Activated CD4-positive, alpha-beta T cell treated with anti-CD3 and anti-CD28 coated beads, Interleukin-10, Interleukin-2, amounts not matched to agents 100 ng/mL and 50 ng/mL, durations not matched to agents 16 hours and 8 hours (primary cell): ENCODE measurements around the gene SLC37A1.

ENCODE experiments used
- DNase-seq: peaks from one replicate; pipeline ENCODE4 v3.0.0-alpha.2; 2020

SLC37A1 gene

DNA sequence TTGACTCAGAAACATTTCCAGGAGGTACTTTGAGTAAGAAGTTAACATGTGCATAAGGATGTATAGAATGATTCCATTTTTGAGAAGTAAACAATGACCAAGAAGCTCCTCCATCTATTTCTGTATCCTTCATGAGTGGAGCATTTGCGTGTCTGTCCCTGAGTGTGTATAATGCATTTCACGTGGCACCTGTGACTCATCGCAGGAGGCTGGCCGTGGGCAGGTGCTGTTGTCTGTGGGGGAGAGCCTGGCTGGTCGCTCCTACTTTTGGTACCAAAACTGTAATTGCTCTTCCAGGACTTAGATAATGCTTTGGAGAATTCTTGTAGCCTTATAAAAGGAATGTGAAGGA is 16.5 kb downstream of the SLC37A1 start:
- DNase-seq = no peak

DNA sequence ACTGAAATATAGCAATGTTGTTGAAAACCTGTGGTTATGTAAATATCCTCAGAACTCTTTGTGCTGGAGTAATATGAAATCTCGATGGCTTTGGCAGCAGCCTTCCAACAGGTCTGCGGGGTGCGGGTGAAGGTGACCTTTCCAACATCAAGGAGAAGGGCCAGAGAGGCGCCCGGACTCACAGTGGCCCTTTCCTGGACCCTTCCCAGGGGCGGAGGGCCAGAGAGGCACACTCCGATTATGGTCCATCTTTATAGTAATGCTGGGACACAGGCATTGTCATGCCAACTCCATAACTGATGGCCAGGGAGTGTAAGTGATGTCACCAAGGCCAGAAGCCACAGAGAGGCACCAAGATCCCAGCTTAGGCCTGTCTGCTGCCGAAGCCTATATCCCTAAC is 18.1 kb downstream of the SLC37A1 start:
- no peak for DNase-seq

GRCh38 chr21:42532466-42533181 is 19.0 kb downstream of the SLC37A1 start:
- no peak for DNase-seq

GRCh38 chr21:42533306-42533962 is 19.8 kb downstream of the SLC37A1 start:
- no peak for DNase-seq

DNA sequence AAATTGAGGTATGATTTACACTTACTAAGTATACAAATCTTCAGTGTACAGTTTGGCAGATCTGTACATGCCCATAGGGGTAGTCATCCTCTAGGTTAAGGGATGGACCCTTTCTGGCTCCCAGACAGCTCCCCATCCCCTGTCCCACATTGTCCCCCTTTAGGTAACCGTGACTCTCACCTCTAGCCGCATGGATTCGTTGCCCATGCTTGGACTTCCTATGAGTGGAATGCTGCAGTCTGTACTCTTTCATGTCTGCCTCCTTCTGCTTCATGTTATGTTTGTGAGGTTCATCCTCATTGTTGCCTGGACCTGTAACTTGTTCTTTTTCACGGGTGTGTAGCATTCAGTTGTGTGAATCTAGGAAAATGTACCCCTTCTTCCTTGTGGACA is 20.3 kb downstream of the SLC37A1 start:
- no peak for DNase-seq

DNA sequence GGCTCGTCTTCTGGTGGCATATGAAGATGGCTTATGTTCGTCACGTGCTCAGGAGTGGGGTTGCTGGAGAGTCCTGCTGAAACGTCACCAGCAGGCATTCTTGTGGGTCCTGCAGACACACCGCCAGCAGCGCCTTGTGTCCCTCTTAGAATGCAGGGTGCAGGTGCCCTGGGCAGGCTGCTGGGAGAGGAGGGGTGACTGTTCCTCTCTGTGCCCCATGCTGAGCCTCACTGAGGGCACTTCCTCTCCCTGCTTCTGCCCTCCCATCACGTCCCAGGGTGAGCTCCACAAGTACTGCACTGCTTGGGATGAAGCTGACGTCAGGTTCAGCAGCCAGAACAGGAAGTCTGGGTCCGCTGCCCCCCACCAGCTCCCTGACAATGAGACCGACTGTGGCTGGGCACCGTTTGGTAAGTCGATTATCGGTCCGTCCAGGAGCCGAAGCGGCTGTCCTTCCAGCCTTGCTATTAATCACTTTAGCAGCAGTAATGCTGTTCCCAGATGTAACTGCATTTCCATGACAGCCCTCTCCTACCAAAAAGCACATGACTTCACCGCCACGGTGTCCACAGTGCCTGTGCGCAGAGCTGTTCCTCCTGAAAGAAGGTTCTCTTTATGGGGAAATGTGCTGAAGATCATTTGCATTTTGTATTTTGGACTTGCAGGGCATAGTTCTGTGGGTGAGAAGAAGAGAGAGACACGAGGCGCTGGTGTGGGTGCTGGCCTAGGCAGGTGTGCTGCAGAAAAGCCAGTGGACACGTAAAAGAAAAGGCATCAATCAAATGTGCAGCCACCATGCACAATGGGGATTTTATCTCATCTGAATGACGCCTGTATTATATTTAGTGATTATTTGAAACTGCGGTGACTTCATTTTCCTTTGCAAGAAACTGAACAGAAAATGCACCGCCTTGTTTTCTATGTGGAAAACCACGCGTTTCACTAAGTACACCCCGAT is 21.0 kb downstream of the SLC37A1 start:
- DNase-seq = no peak

DNA sequence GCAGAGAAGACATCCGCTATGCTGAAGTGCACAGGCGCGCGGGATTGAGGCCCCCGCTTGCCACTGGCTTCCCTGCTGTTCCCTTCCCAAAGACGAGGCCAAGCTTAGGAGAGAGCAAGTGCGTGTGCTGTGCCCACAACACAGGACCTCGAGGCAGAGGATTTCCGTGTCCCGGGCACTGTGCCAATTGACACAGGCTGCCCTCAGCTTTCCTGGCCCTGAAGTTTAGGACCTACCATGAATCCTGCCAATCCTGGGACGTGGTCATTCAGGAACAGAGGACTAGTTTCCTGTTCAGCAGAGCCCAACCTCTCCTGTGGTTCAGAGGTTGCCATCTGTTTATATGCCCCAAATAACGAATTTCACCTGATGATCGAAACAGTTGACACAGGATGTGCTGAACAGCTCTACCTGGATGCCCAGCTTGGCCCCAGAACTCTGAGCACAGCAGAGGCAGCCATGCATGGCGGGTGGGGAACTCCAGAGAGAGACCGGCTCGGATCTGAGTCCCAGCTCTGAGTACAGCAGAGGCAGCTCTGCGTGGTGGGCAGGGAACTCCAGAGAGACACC is 22.0 kb downstream of the SLC37A1 start:
- no peak for DNase-seq

- no peak for DNase-seq
Observed at GRCh38 chr21:42536601-42537000, 22.9 kb downstream of the SLC37A1 start.

GRCh38 chr21:42537106-42537742 is 23.6 kb downstream of the SLC37A1 start:
- DNase-seq = peak; percentile 35

DNA sequence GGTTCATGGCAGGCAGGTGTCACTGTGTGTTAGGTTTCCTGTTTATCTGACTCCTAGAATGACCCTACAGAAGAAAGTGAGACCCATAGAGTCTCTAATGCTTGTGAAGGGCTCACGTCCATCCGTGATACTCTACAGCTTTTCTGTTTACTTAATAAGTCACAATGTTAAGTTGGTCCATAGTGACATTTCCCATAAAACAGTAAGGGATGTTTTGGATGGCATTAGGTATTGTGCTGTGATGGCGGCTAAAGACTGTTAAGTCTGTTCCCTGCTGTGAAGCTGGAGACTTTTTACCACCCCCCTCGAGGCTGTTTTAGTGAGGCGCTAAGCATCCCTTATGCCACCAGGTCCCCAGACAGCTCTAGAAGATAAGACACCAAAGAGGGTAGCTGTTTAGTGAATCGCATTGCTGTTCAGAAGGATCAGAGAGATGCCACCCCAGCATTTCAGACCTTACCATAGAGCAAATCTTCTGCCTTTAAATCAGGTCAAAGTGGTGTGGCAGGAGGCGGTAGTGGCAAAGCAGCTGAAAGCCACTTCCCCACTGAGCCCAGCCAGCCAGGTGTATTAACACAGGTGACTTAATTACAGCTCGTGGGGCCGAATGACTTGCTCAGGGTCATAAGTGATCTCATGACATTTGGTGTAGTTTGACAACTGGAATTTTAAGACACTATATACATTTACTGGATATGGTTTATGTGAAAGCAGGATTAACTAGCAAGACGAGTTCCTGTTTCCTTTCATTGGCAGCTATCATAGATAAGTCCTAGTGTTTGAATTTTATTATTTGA is 25.0 kb downstream of the SLC37A1 start:
- no peak for DNase-seq

- DNase-seq = no peak
Observed at GRCh38 chr21:42539342-42539741, 25.7 kb downstream of the SLC37A1 start.

- DNase-seq = no peak
Observed at GRCh38 chr21:42539931-42540343, 26.3 kb downstream of the SLC37A1 start.

DNA sequence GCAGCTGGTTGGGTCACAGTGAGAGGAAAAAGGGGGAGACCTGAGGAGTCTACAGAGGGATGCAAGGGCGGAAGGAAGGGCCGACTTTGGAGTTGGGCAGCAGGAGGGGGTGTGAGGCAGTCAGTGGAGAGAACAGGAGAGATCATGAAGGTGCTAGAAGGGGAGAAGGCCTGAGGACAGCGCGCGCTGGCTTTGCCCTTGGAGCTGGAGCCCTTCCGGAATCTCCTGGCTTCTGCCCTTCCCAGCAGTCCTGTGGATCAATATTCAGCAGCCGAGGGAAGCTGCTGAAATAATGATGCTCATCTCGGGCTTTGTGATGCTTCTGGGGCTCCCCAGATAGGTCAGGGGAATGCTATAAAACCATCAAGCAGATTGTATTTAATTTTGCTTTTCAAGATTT is 26.7 kb downstream of the SLC37A1 start:
- no peak for DNase-seq

DNA sequence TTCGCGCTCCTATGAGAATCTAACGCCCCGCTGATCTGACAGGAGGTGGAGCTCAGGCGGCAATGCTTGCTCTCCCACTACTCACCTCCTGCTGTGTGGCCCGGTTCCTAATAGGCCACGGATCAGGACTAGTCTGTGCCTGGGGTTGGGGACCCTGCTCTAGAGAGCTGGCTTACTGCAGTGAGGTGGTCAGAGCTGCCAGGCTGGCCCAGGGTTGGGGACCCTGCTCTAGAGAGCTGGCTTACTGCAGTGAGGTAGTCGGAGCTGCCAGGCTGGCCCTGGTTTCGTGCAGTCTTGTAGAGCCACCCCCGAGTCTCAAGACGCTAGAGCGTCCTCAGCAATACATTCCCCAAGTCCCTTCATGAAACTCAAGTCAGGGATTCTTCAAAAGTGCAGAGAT is 27.5 kb downstream of the SLC37A1 start:
- no peak for DNase-seq

DNA sequence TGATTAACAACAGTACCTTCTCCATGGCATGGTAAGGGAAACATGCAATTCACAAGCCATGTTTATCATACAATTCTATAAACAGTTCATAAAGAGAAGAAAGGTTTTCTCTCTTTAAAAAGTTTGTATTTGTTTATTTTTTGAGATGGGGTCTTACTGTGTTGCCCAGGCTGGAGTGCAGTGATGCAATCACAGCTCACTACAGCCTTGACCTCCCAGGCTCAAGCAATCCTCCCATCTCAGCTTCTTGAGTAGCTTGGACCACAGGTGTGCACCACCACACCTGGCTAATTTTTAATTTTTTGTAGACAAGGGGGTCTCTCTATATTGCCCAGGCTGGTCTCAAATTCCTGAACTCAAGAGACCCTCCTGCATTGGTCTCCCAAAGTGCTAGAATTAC is 28.0 kb downstream of the SLC37A1 start:
- no peak for DNase-seq

GRCh38 chr21:42542196-42542595 is 28.5 kb downstream of the SLC37A1 start:
- no peak for DNase-seq

DNA sequence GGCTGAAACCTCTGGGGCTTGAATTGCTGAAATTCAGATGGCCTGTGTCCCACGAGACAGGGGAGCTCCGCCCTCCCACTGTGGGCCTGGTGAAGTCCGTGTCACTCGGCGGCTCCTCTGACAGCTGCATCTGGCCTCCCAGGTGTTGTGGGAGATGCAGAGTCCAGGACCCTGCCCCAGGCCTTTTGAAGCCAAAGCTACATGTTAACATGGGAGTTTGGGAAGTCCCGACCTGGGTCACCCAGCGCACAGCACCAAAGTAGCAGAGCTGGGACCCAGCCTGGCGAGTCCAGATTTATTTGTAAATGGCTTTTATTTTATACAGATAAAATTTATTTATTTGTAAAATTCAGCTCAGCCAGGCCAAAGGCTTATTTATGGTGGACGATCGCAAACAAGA is 28.9 kb downstream of the SLC37A1 start:
- no peak for DNase-seq

DNA sequence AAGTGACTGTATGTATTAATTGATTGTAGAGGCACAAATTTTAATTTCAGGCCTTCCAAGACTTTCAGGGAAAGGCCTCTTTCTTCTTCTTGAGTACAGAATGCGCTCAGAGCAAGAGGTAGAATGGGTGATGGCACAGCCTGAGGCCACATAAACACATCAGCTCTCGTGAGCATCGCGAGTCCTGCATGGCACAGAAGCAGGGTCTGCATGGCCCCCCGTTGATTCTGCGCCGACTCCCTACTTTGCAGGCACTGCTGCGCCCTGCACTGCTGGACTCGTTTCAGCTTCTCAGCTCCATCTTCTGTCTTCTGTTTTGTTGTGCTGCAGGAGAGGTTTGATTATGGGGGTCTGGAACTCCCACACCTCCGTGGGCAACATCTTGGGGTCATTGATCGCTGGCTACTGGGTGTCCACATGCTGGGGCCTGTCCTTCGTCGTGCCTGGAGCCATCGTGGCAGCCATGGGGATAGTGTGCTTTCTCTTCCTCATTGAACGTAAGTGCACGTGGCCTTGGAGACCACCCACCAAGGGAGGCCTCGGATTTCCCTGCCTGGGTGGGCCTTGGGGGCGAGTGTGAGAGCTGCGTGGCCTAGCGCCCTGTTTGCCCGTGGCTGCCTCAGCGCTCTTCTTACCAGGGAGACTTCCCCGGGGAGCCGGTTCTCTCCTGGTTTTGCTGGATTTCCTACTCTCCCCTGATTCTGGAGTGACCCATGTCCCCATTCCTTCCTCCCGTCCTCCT is 29.6 kb downstream of the SLC37A1 start:
- no peak for DNase-seq

DNA sequence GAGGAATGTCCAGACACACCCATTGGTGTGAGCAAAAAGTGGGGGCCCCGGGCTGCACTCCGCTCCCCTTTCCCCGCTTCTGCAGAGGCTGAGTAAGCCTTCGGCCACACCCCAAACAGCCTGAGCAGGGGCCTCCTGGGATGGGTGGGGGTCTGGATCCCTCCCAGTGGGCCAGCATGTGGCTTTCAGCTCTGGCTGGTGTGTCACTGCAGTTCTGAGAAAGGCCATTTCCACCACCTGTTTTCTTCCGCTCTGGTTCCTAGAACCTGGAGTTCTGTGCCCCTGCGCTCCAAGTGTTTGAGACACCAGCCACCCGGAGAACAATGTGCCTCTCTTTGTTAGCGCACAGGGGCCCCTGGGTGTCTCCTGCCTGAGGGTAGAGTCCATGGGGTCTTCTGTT is 30.9 kb downstream of the SLC37A1 start:
- no peak for DNase-seq

GRCh38 chr21:42545317-42545716 is 31.7 kb downstream of the SLC37A1 start:
- DNase-seq = no peak

DNA sequence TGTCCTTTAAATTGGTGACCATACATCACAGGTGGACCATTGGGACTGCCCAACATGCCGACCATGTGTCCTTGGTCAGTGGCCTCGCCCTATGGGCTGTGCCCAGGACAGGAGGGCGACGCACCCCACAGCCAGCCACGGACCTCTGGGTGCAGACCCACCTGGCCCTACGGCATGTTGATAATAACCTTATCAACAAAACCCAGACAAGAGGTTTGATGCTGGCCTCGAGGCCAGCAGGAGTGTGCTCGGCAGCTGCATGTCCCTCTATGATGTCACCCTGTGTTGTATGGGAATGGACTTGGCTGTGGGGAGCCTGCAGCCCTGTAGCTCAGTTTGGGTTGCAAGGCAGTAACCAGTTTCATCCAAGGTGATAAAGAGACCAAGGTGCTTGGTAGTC is 32.1 kb downstream of the SLC37A1 start:
- no peak for DNase-seq
